K562 (cell line): ENCODE results near the gene PTH1R. TPM values are rescaled to one million over a fixed set of nuclear protein-coding genes. Genes with fewer than 3 reads are reported as not detected.
A peak's percentile ranks its signal among the peaks of the same experiment; 100 is the strongest.

Experiments used
- ATAC-seq: fragments of 200-7000 bp; cut with Tn5 transposase; 3 replicates; pipeline ENCODE4 v1.9.1; 2020; ENCODE audit warnings: moderate library complexity
- BruUV-seq: library from RNA; stranded (reverse); fragments of 400-500 nt; replicated peaks from 2 replicates; lab custom pipeline; 2021; lab: Mats Ljungman, UMichigan
- CTCF ChIA-PET: fragments of 300-600 bp; formaldehyde crosslinking; extraction: SDS; loops from one replicate; lab custom pipeline; 2021; ENCODE audit warnings: low intra/inter-chr PET ratio; lab: Yijun Ruan, JAX
- POLR2A ChIA-PET: fragments of 300-600, 350-650 bp; sonication (Branson Sonifier 250); formaldehyde crosslinking; extraction: SDS; loops from one replicate; lab custom pipeline; 2021; ENCODE audit warnings: antibody characterized with exemption, inconsistent platforms; lab: Yijun Ruan, JAX
- DNase-seq, 4 experiments: peaks; one replicate each; pipeline versions ENCODE4 v3.0.0 to v3.0.0-alpha.2; 2011 to 2018; ENCODE audit warnings: low spot score in 3 of 4, mixed read lengths in 3 of 4; ENCODE audit errors: extremely low read depth in 1 of 4
- FAIRE-seq: peaks from 2 replicates; lab custom pipeline; 2011; peaks lifted over from hg19 to GRCh38; lab: Jason Lieb, UNC
- H2AFZ ChIP-seq: 2 replicates; pipeline ENCODE4 v1.6.0; 2011; ENCODE audit warnings: low read depth, low read length, control low read depth, inconsistent platforms
- H3K27ac ChIP-seq: fragments of 200-600 bp; 3 replicates; pipeline ENCODE4 v1.8.0; 2011; ENCODE audit warnings: low read depth, mild to moderate bottlenecking, control low read depth, inconsistent platforms, low read length, moderate library complexity, mixed read lengths; ENCODE audit errors: extremely low read depth
- H3K27me3 ChIP-seq, 2 experiments: fragments of 300-600 bp in 1 of 2; 2 replicates in 1 of 2; 3 replicates in 1 of 2; pipeline versions ENCODE4 v1.6.0 to v1.8.0; 2011; ENCODE audit warnings: inconsistent platforms in 2 of 2, low read length in 2 of 2, mild to moderate bottlenecking in 1 of 2, mixed read lengths in 1 of 2, moderate library complexity in 1 of 2; ENCODE audit not compliant: control insufficient read depth in 2 of 2, insufficient read depth in 2 of 2
- H3K36me3 ChIP-seq: fragments of 300-600 bp; 3 replicates; pipeline ENCODE4 v1.8.0; 2011; ENCODE audit warnings: mild to moderate bottlenecking, low read length, inconsistent platforms; ENCODE audit not compliant: control insufficient read depth, insufficient read depth
- H3K4me1 ChIP-seq, 2 experiments: fragments of 200-600 bp in 1 of 2; replicated peaks in 1 of 2; 2 replicates in 1 of 2; 3 replicates in 1 of 2; pipeline versions ENCODE4 v1.5.1 to v1.8.0; 2011; ENCODE audit warnings: inconsistent platforms in 2 of 2, low read length in 2 of 2, mild to moderate bottlenecking in 1 of 2, mixed read lengths in 1 of 2, moderate library complexity in 1 of 2; ENCODE audit not compliant: control insufficient read depth in 2 of 2, insufficient read depth in 2 of 2
- H3K4me2 ChIP-seq: 2 replicates; pipeline ENCODE4 v1.6.1; 2011; ENCODE audit warnings: low read length, control low read depth, inconsistent platforms, mixed read lengths; ENCODE audit not compliant: insufficient read depth
- H3K4me3 ChIP-seq: fragments of 200-600 bp; sonication (generic), shearing (Covaris generic); 2 replicates; pipeline ENCODE4 v1.5.1; 2016; ENCODE audit warnings: control low read depth, inconsistent platforms
- H3K79me2 ChIP-seq: fragments of 200-600 bp; 3 replicates; pipeline ENCODE4 v1.8.0; 2011; ENCODE audit warnings: low read length, inconsistent platforms; ENCODE audit not compliant: control insufficient read depth, insufficient read depth
- H3K9ac ChIP-seq, 2 experiments: 2 replicates each; pipeline versions ENCODE4 v1.6.0 to v1.6.1; 2011; ENCODE audit warnings: low read depth in 2 of 2, low read length in 2 of 2, control low read depth in 1 of 2, inconsistent platforms in 1 of 2, mild to moderate bottlenecking in 1 of 2, mixed read lengths in 1 of 2; ENCODE audit not compliant: insufficient read depth in 1 of 2
- H3K9me1 ChIP-seq: one replicate; pipeline ENCODE4 v1.6.0; 2011; ENCODE audit warnings: inconsistent platforms, mild to moderate bottlenecking, low read length, moderate library complexity; ENCODE audit not compliant: control insufficient read depth, insufficient read depth
- H3K9me3 ChIP-seq: replicated peaks from 2 replicates; pipeline ENCODE4 v1.5.1; 2011; ENCODE audit warnings: low read depth, low read length, inconsistent platforms; ENCODE audit not compliant: control insufficient read depth, insufficient read depth
- H4K20me1 ChIP-seq: replicated peaks from 2 replicates; pipeline ENCODE4 v1.6.1; 2011; ENCODE audit warnings: low read length, inconsistent platforms, mixed read lengths; ENCODE audit not compliant: control insufficient read depth, insufficient read depth
- CREM ChIP-seq: IDR thresholded peaks from 2 replicates; pipeline ENCODE4 v1.6.1; 2014; ENCODE audit warnings: antibody characterized with exemption, low read depth
- FOXO4 ChIP-seq: fragments of 450-650 bp; formaldehyde crosslinking; IDR thresholded peaks from 2 replicates; pipeline ENCODE4 v1.4.0; 2020; ENCODE audit warnings: mild to moderate bottlenecking, moderate library complexity
- GABPA ChIP-seq: fragments of 200-800 bp; sonication (Bioruptor generic); conservative IDR thresholded peaks from 2 replicates; pipeline ENCODE4 v1.6.1; 2016; ENCODE audit warnings: low read depth, missing genetic modification characterization, missing compliant biosample characterization
- NEUROD1 ChIP-seq: fragments of 150-350 bp; IDR thresholded peaks from 2 replicates; pipeline ENCODE4 v1.6.1; 2014; ENCODE audit warnings: borderline replicate concordance, low read length, low read depth; ENCODE audit not compliant: partially characterized antibody
- NFIX ChIP-seq: fragments of 250-450 bp; sonication (Bioruptor Pico); IDR thresholded peaks from 2 replicates; pipeline ENCODE4 v1.4.0; 2020; ENCODE audit warnings: low read depth, mild to moderate bottlenecking, moderate library complexity
- NR3C1 ChIP-seq: sonication (generic); formaldehyde crosslinking; IDR thresholded peaks from 2 replicates; pipeline ENCODE4 v1.8.1; 2022; ENCODE audit warnings: missing genetic modification reagents
- ZBTB11 ChIP-seq, 3 experiments: fragments of 200-800 bp in 1 of 3; fragments of 250-450 bp in 1 of 3; fragments of 450-650 bp in 1 of 3; sonication (Bioruptor Pico) in 1 of 3; sonication (Bioruptor generic) in 1 of 3; formaldehyde crosslinking in 1 of 3; IDR thresholded peaks; 2 replicates each; pipeline versions ENCODE4 v1.6.1 to v1.8.0; 2016 to 2022; ENCODE audit warnings: mild to moderate bottlenecking in 2 of 3, missing genetic modification characterization in 2 of 3, missing compliant biosample characterization in 1 of 3, moderate library complexity in 1 of 3
- ZNF354B ChIP-seq: fragments of 250-450 bp; sonication (Bioruptor Pico); IDR thresholded peaks from 2 replicates; pipeline ENCODE4 v1.4.0; 2020
- ZNF764 ChIP-seq: fragments of 250-450 bp; sonication (Bioruptor Pico); IDR thresholded peaks from 2 replicates; pipeline ENCODE4 v1.4.0; 2020; ENCODE audit warnings: low read depth, mild to moderate bottlenecking, moderate library complexity
- ZNF785 ChIP-seq: fragments of 250-450 bp; sonication (Bioruptor Pico); IDR thresholded peaks from 2 replicates; pipeline ENCODE4 v1.4.0; 2020; ENCODE audit warnings: mild to moderate bottlenecking
- WGBS: fragments of 100-300 bp; shearing (Covaris generic); methylation state at CpG from one replicate; pipeline ENCODE4 v1.1.6; 2016; ENCODE audit warnings: low coverage, mixed read lengths; ENCODE audit not compliant: insufficient coverage; ENCODE audit errors: missing lambda C conversion rate; 5-methylcytosine and 5-hydroxymethylcytosine counted together
- in situ Hi-C: fragments of 300-500 bp; cut with MboI; formaldehyde crosslinking; loops from 4 replicates; pipeline ENCODE4 v1.15.0; 2018; ENCODE audit warnings: inconsistent platforms, mixed read lengths
- intact Hi-C: fragments of 100-400 bp; cut with micrococcal nuclease; formaldehyde crosslinking; loops from 2 replicates; pipeline ENCODE4 v1.14.2; 2022
- polyA plus RNA-seq, 8 experiments: library from polyadenylated mRNA; depleted of rRNA in 4 of 8; stranded (reverse) in 5 of 8; unstranded in 3 of 8; fragments of >200 nt; fragmentation: Nextera tagmentation in 2 of 8; fragmentation: Illumina TruSeq in 1 of 8; extraction: Ambion mirVana in 2 of 8; extraction: Trizol in 1 of 8; gene quantifications; 2 replicates each; pipeline versions ENCODE4 v1.2.1 to v1.2.3, GENCODE V29; 2011 to 2014; ENCODE audit warnings: inconsistent platforms in 1 of 8, missing spikeins in 1 of 8
- total RNA-seq, 7 experiments: library from RNA; depleted of rRNA in 6 of 7; stranded (reverse); fragments of >200 nt in 6 of 7; fragmentation: Illumina TruSeq in 2 of 7; extraction: Trizol in 2 of 7; gene quantifications; 2 replicates each; pipeline versions ENCODE4 v1.2.1 to v1.2.3, GENCODE V29; 2011 to 2021; ENCODE audit warnings: low replicate concordance in 1 of 7

PTH1R gene
- total and polyA plus RNA-seq, 9 of the 15 experiments (the other 6 are each of a cell fraction or from before 2014, with no cell fraction given), result not detected

- Histone ChIP-seq H3K79me2 (no peaks in the 10 kb centered on the region), H3K9me3 (no peaks in the 10 kb centered on the region), H3K27me3 (peaks cover 5 to 33% of the 10 kb centered on the region in 2 experiments; a peak in 4 of 5 replicates), H3K36me3 (no peaks in the 10 kb centered on the region), H3K4me3 (no peak overlapping the region), H4K20me1 (no peaks in the 10 kb centered on the region), H3K4me2 (no peak overlapping the region), H3K9me1 (no peaks in the 10 kb centered on the region), H3K27ac (no peak overlapping the region), H2AFZ (peak overlapping the region; percentile 29), H3K4me1 (peaks cover 11 to 17% of the 10 kb centered on the region in 2 experiments), H3K9ac (peak overlapping the region in 1 of 2 experiments; percentile 90; a peak in 2 of 4 replicates)
- BruUV-seq, result no TSS peak
- FAIRE-seq (no peak), ATAC-seq (no peak), DNase-seq (no peak)
- 34% methylated on average over 11 of the region's 11 CpGs for WGBS
- intact Hi-C loops (loop anchor here (5.0 kb wide), 1 partner anchor 52 kb away; no protein-coding TSS in a partner anchor), in situ Hi-C loops (no loop called here)
- ChIA-PET POLR2A (no interaction called here), CTCF (no interaction called here)
- TF ChIP-seq ZNF785 (CRISPR knock-in tag) (no peak), CREM (no peak)
Measured at GRCh38 chr3:46844881-46845312, 32.6 kb upstream of the PTH1R start.

- DNase-seq, result peak; percentile 39 to 42 (median 40)
- no TSS peak for BruUV-seq
- 17% methylated on average over 23 of the region's 23 CpGs for WGBS
- ChIA-PET CTCF (interaction anchor here (1.1 kb wide), 1 partner anchor 49 kb away, joined by 3 read pairs; no protein-coding TSS in a partner anchor), POLR2A (interaction anchor here (0.6 to 0.7 kb wide), 2 partner anchors 13 to 698 kb away, joined by 3 read pairs; no protein-coding TSS in a partner anchor)
- Histone ChIP-seq H3K4me2 (peak overlapping the region; percentile 43; the same call in 1 of the 2 replicates), H4K20me1 (0 out of 2 replicates have a peak, but pooled peaks cover 3% of the 10 kb centered on the region), H3K36me3 (no peaks in the 10 kb centered on the region), H3K27me3 (peaks cover 5 to 38% of the 10 kb centered on the region in 2 experiments; a peak in 4 of 5 replicates), H3K9me3 (no peaks in the 10 kb centered on the region), H3K27ac (no peak overlapping the region), H3K4me3 (no peak overlapping the region), H3K9ac (peak overlapping the region in 1 of 2 experiments; percentile 90; a peak in 2 of 4 replicates), H3K79me2 (no peaks in the 10 kb centered on the region), H2AFZ (peak overlapping the region; percentile 86), H3K9me1 (no peaks in the 10 kb centered on the region), H3K4me1 (peaks cover 11 to 17% of the 10 kb centered on the region in 2 experiments)
- intact Hi-C loops, result loop anchor here (5.0 kb wide), 1 partner anchor 52 kb away; no protein-coding TSS in a partner anchor
- in situ Hi-C loops, result no loop called here
- no peak for FAIRE-seq
- ATAC-seq, result peak; percentile 64
- no peak for TF ChIP-seq FOXO4 (CRISPR knock-in tag)
- no peak for TF ChIP-seq NFIX (CRISPR knock-in tag)
- TF ChIP-seq ZNF354B, result no peak
- TF ChIP-seq NR3C1, result no peak
- no peak for TF ChIP-seq NEUROD1
- TF ChIP-seq ZNF764 (CRISPR knock-in tag), result no peak
- no peak for TF ChIP-seq GABPA (tag)
- TF ChIP-seq ZBTB11 (CRISPR knock-in tag; IDR thresholded peaks at IDR 0.05), result no peak
Measured at GRCh38 chr3:46845397-46845859, 32.1 kb upstream of the PTH1R start.
